ENCODE data around the gene CCDC174. TPM values are rescaled to one million over a fixed set of nuclear protein-coding genes. Genes with fewer than 3 reads are reported as not detected.

The CCDC174 gene
- total RNA-seq, 2 donors from 2014 or later = 9.4 to 14.1 TPM

DNA sequence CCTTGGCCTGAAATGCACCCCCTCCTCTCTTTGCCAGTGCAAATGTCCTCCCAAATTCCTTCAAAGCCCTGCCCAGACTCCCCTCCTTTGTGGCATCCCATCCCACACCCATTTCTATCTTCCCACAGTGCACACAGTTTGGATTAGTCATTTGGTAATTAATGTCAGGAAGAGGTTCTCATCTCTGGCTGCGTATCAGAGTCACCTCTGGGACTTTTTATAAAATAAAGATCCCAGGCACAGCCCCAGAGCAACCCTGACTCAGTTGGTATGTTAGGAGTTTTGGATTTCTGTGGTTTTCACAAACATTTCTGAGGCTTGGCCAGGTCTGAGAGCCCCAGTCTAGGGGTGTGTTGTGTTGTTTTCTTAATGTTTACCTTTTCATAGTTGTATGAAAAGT, 65.0 kb downstream of the CCDC174 start:
- no peaks in the 10 kb centered on the region for H3K36me3 ChIP-seq
- no peak for DNase-seq (ENCODE audit: low spot score)
- no peaks in the 10 kb centered on the region for H3K27me3 ChIP-seq
- H3K9me3 ChIP-seq = peaks cover 0 to 18% of the 10 kb centered on the region in 2 donors
- no peak overlapping the region for H3K27ac ChIP-seq
- TF ChIP-seq, protein P1, sequence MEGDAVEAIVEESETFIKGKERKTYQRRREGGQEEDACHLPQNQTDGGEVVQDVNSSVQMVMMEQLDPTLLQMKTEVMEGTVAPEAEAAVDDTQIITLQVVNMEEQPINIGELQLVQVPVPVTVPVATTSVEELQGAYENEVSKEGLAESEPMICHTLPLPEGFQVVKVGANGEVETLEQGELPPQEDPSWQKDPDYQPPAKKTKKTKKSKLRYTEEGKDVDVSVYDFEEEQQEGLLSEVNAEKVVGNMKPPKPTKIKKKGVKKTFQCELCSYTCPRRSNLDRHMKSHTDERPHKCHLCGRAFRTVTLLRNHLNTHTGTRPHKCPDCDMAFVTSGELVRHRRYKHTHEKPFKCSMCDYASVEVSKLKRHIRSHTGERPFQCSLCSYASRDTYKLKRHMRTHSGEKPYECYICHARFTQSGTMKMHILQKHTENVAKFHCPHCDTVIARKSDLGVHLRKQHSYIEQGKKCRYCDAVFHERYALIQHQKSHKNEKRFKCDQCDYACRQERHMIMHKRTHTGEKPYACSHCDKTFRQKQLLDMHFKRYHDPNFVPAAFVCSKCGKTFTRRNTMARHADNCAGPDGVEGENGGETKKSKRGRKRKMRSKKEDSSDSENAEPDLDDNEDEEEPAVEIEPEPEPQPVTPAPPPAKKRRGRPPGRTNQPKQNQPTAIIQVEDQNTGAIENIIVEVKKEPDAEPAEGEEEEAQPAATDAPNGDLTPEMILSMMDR (IDR thresholded peaks at IDR 0.05) = no peak
- no peak overlapping the region for H3K4me3 ChIP-seq
- H3K4me1 ChIP-seq = no peaks in the 10 kb centered on the region

DNA sequence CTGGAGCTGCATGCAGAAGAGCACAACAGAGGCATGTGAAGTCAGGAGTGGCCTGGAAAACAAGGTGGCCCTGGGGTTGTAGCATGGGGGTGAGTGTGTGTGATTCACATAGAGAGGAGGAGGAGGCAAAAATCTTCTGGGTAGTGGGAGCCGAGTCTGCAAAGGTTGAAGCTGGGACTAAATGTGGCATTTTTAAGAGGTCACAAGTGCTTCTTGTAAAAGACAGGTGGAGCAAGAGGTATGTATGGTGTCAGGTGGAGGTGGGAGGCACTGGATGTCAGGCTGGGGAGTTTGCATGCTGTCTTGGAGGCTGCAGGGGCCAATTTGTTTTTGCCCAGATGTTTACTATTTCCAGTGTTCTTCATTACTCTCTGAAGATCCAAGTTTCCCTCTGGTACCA, 65.7 kb downstream of the CCDC174 start:
- H3K27ac ChIP-seq = no peak overlapping the region

DNA sequence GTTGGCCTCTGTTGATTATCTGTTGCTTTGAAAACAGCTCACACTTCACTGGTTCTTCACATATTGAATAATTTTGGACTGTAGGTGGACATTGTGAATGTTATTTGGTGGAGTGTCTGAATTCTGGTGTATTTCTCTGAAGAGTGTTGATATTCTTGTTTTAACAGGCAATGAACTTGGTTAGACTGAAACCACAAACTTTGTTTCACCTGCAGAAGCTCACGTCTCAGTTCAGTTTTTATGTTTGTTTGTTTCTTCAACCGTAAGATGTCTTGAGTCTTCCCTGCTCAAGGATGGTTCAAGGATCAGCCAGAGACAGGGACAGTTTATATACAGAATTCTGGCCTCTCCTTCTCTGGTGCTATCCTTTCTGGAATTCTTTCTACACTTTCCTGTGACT, 67.0 kb downstream of the CCDC174 start:
- H3K9me3 ChIP-seq = peaks cover 0 to 3% of the 10 kb centered on the region in 2 donors
- TF ChIP-seq, protein P1 (IDR thresholded peaks at IDR 0.05) = no peak
- no peaks in the 10 kb centered on the region for H3K4me1 ChIP-seq
- no peak overlapping the region for H3K27ac ChIP-seq
- no peaks in the 10 kb centered on the region for H3K27me3 ChIP-seq
- no peaks in the 10 kb centered on the region for H3K36me3 ChIP-seq
- no peak overlapping the region for H3K4me3 ChIP-seq
- DNase-seq (ENCODE audit: low spot score) = no peak

More for the DNA sequence above, 65.7 kb downstream of the CCDC174 start:
- TF ChIP-seq, protein P1 (IDR thresholded peaks at IDR 0.05) = no peak
- no peaks in the 10 kb centered on the region for H3K27me3 ChIP-seq
- DNase-seq (ENCODE audit: low spot score) = no peak
- no peaks in the 10 kb centered on the region for H3K36me3 ChIP-seq
- peaks cover 0 to 14% of the 10 kb centered on the region in 2 donors for H3K9me3 ChIP-seq
- no peaks in the 10 kb centered on the region for H3K4me1 ChIP-seq
- no peak overlapping the region for H3K4me3 ChIP-seq

DNA sequence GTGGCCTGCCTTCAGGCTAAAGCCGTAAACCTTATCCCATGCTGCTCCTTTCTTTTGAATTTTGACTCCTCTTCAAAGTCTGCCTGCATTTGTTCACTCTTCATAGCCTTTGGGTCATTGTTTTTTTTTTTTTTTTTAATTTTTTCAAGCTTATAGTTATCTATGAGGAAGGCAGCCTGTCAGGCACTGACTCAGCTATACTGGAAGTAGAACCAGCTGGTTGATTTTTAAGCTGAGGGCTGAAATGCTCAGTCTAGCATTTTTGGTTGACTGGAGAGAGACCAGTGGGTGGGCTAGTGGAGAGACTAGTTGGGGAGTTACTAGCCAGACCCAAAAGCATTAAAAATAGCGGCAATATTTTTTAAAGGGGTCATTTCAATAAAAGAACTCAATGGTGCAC, 67.4 kb downstream of the CCDC174 start:
- no peak for DNase-seq (ENCODE audit: low spot score)
- no peaks in the 10 kb centered on the region for H3K36me3 ChIP-seq
- no peak overlapping the region for H3K4me3 ChIP-seq
- no peaks in the 10 kb centered on the region for H3K4me1 ChIP-seq
- H3K27ac ChIP-seq = no peak overlapping the region
- TF ChIP-seq, protein P1 (IDR thresholded peaks at IDR 0.05) = no peak
- H3K9me3 ChIP-seq = no peaks in the 10 kb centered on the region
- H3K27me3 ChIP-seq = no peaks in the 10 kb centered on the region

DNA sequence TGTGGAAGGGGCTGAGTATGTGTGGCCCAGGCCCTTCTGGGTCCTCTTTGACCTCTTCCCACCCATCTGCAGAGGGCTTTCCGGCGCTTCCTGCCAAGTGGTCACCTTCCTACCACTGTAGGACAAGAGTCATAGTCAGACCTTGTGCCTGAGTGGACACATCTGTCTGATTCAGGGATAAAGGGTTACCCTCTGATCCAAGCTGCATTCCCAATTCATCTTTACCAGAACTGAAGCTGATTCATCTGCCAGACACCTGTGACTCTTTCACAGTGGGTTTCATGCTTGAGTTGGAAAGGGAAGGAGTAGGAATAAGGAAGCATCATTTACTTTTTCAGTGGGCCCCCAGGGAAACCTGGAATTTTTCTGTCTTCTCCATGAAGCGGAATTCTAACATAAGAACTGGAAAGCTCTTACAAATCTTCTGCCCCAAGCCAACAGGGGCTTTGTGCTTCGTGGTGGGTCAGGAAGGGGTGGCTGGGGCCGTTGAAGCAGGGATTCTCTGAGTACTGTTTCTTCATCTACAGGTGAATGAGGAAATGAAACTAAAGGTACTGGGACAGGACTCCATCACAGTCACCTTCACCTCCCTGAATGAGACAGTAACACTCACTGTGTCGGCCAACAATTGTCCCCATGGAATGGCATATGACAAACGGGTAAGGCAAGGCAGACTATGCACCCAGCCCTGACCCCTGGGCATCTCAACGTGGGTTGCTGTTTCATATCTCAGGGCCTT, 69.7 kb downstream of the CCDC174 start:
- TF ChIP-seq, protein P1 (IDR thresholded peaks at IDR 0.05) = no peak
- Histone ChIP-seq H3K36me3 (no peaks in the 10 kb centered on the region), H3K4me3 (no peak overlapping the region), H3K9me3 (no peaks in the 10 kb centered on the region), H3K4me1 (peaks cover 0 to 22% of the 10 kb centered on the region in 2 donors), H3K27ac (no peak overlapping the region), H3K27me3 (no peaks in the 10 kb centered on the region)
- DNase-seq (ENCODE audit: low spot score) = no peak

Other genes with a start within 250 kb of the CCDC174 start
- gene SLC6A6, start 249.2 kb upstream of the CCDC174 start, total RNA-seq = 10 to 100 TPM; 81.5 to 85.9 TPM
- gene GRIP2, start 111.4 kb upstream of the CCDC174 start, total RNA-seq = 10 to 100 TPM in 1 of 2 donors, 1 to 10 TPM in 1; 7.1 to 13.2 TPM
- not detected for gene C3orf20, start 23.4 kb downstream of the CCDC174 start, total RNA-seq
- 10 to 100 TPM in 1 of 2 donors, 1 to 10 TPM in 1; 9.6 to 18.8 TPM for gene FGD5, start 167.2 kb downstream of the CCDC174 start, total RNA-seq

All from right atrium auricular region (tissue), 2 donors.